HepG2 (cell line): ENCODE measurements around the gene ABCG2. TPM values are rescaled to one million over a fixed set of nuclear protein-coding genes. Genes with fewer than 3 reads are reported as not detected.
A peak's percentile ranks its signal among the peaks of the same experiment; 100 is the strongest.

Experiments used
- CCAR2 ChIP-seq: fragments of 200-400 bp; formaldehyde crosslinking; optimal IDR thresholded peaks from 2 replicates; pipeline ENCODE3; 2018; ENCODE audit warnings: low read depth, mild to moderate bottlenecking, low read length, moderate library complexity
- FOXA3 ChIP-seq: IDR thresholded peaks from 2 replicates; pipeline ENCODE4 v1.6.1; 2016; ENCODE audit warnings: missing genetic modification reagents, missing compliant biosample characterization
- HOXA9 ChIP-seq: sonication (generic); formaldehyde crosslinking; IDR thresholded peaks from 2 replicates; pipeline ENCODE4 v1.8.1; 2022; ENCODE audit warnings: missing genetic modification reagents, mild to moderate bottlenecking, moderate library complexity, borderline replicate concordance
- KAT2B ChIP-seq: fragments of 150-350 bp; IDR thresholded peaks from 2 replicates; pipeline ENCODE4 v1.6.1; 2014; ENCODE audit warnings: low read depth, low read length, borderline replicate concordance
- KDM5A ChIP-seq: fragments of 200-600 bp; sonication (generic); IDR thresholded peaks from 2 replicates; pipeline ENCODE4 v1.7.0; 2018; ENCODE audit warnings: antibody characterized with exemption, mild to moderate bottlenecking, low read length, borderline replicate concordance
- NFYB ChIP-seq: sonication (generic); formaldehyde crosslinking; IDR thresholded peaks from 2 replicates; pipeline ENCODE4 v1.4.0; 2020; ENCODE audit warnings: missing genetic modification reagents
- NR2F2 ChIP-seq: IDR thresholded peaks from 2 replicates; pipeline ENCODE4 v1.6.1; 2012; ENCODE audit warnings: low read depth, inconsistent platforms, borderline replicate concordance
- PAF1 ChIP-seq: IDR thresholded peaks from 2 replicates; pipeline ENCODE4 v1.6.1; 2016; ENCODE audit warnings: missing genetic modification reagents, missing compliant biosample characterization
- RORA ChIP-seq: sonication (generic); formaldehyde crosslinking; IDR thresholded peaks from 2 replicates; pipeline ENCODE4 v1.5.0; 2020; ENCODE audit warnings: mild to moderate bottlenecking, missing genetic modification reagents, moderate library complexity
- SMAD3 ChIP-seq: sonication (generic); formaldehyde crosslinking; IDR thresholded peaks from 2 replicates; pipeline ENCODE4 v1.4.0; 2020; ENCODE audit warnings: missing genetic modification reagents
- TARDBP ChIP-seq: sonication (generic); formaldehyde crosslinking; IDR thresholded peaks from 2 replicates; pipeline ENCODE4 v1.8.0; 2022; ENCODE audit warnings: mild to moderate bottlenecking, missing genetic modification reagents
- U2AF2 ChIP-seq: fragments of 200-400 bp; formaldehyde crosslinking; IDR thresholded peaks from 2 replicates; pipeline ENCODE4 v1.6.1; 2017; ENCODE audit warnings: low read depth, mild to moderate bottlenecking, low read length
- WIZ ChIP-seq: sonication (generic); formaldehyde crosslinking; IDR thresholded peaks from 2 replicates; pipeline ENCODE4 v1.5.1; 2020; ENCODE audit warnings: mild to moderate bottlenecking, missing genetic modification reagents
- ZBTB25 ChIP-seq: IDR thresholded peaks from 2 replicates; pipeline ENCODE4 v1.6.1; 2018; ENCODE audit warnings: missing genetic modification reagents
- ZNF20 ChIP-seq: sonication (generic); formaldehyde crosslinking; IDR thresholded peaks from 2 replicates; pipeline ENCODE4 v1.4.0; 2020; ENCODE audit warnings: mild to moderate bottlenecking, moderate library complexity, missing genetic modification reagents
- ZNF205 ChIP-seq: IDR thresholded peaks from 2 replicates; pipeline ENCODE4 v1.6.1; 2018; ENCODE audit warnings: missing biosample characterization, missing genetic modification reagents
- ZNF335 ChIP-seq: sonication (generic); formaldehyde crosslinking; IDR thresholded peaks from 2 replicates; pipeline ENCODE4 v1.4.0; 2020; ENCODE audit warnings: missing genetic modification reagents
- ZNF552 ChIP-seq: sonication (generic); formaldehyde crosslinking; IDR thresholded peaks from 2 replicates; pipeline ENCODE4 v1.9.0; 2022; ENCODE audit warnings: missing genetic modification reagents, mild to moderate bottlenecking, borderline replicate concordance
- ZNF713 ChIP-seq: sonication (generic); formaldehyde crosslinking; IDR thresholded peaks from 2 replicates; pipeline ENCODE4 v1.4.0; 2020; ENCODE audit warnings: mild to moderate bottlenecking, missing genetic modification reagents
- polyA plus RNA-seq, 8 experiments: library from polyadenylated mRNA; depleted of rRNA in 3 of 8; stranded (reverse) in 7 of 8; unstranded in 1 of 8; fragments of >200 nt; fragmentation: Illumina TruSeq in 4 of 8; extraction: Trizol in 4 of 8; gene quantifications; 2 replicates each; pipeline versions ENCODE4 v1.2.1 to v1.2.3, GENCODE V29; 2011 to 2016; ENCODE audit warnings: low read depth in 4 of 8, missing spikeins in 1 of 8, mixed read lengths in 1 of 8; ENCODE audit not compliant: insufficient read depth in 1 of 8
- total RNA-seq, 5 experiments: library from RNA; depleted of rRNA; stranded (reverse); fragments of >200 nt; fragmentation: Illumina TruSeq; extraction: Trizol; gene quantifications; 2 replicates each; pipeline ENCODE4 v1.2.3, GENCODE V29; 2016; ENCODE audit warnings: low read depth in 1 of 5
- TF ChIP-seq, protein P1 (sequence below): sonication (generic); formaldehyde crosslinking; IDR thresholded peaks from 2 replicates; pipeline ENCODE4 v1.4.0; 2020; ENCODE audit warnings: missing genetic modification reagents, borderline replicate concordance
- TF ChIP-seq, protein P2 (sequence below): conservative IDR thresholded peaks from 2 replicates; pipeline ENCODE4 v1.6.1; 2018; ENCODE audit warnings: missing genetic modification reagents
- TF ChIP-seq, protein P3 (sequence below): IDR thresholded peaks from 2 replicates; pipeline ENCODE4 v1.6.1; 2016
- TF ChIP-seq, protein P4 (sequence below): sonication (generic); formaldehyde crosslinking; IDR thresholded peaks from 2 replicates; pipeline ENCODE4 v1.8.1; 2022; ENCODE audit warnings: mild to moderate bottlenecking, missing genetic modification reagents

The ABCG2 gene
- total and polyA plus RNA-seq, 2 of the 13 experiments (the other 11 are each of a cell fraction or from before 2014, with no cell fraction given), result 10.0 to 15.7 TPM

- peak; percentile 87 for TF ChIP-seq ZBTB25 (CRISPR knock-in tag)
- peak; percentile 92 for TF ChIP-seq SMAD3
- peak; percentile 84; the same call in 1 of the 2 replicates for TF ChIP-seq NR2F2
- no peak for TF ChIP-seq U2AF2
- TF ChIP-seq FOXA3, result peak; percentile 95
- no peak for TF ChIP-seq ZNF552 (CRISPR knock-in tag)
- TF ChIP-seq KAT2B, result peak; percentile 93
- TF ChIP-seq RORA (CRISPR knock-in tag), result no peak
- no peak for TF ChIP-seq ZNF20 (CRISPR knock-in tag)
- TF ChIP-seq PAF1 (CRISPR knock-in tag), result no peak
- peak; percentile 75; the same call in 1 of the 2 replicates for TF ChIP-seq ZNF205 (CRISPR knock-in tag)
- TF ChIP-seq, protein P1, sequence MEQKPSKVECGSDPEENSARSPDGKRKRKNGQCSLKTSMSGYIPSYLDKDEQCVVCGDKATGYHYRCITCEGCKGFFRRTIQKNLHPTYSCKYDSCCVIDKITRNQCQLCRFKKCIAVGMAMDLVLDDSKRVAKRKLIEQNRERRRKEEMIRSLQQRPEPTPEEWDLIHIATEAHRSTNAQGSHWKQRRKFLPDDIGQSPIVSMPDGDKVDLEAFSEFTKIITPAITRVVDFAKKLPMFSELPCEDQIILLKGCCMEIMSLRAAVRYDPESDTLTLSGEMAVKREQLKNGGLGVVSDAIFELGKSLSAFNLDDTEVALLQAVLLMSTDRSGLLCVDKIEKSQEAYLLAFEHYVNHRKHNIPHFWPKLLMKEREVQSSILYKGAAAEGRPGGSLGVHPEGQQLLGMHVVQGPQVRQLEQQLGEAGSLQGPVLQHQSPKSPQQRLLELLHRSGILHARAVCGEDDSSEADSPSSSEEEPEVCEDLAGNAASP, result peak; percentile 86; the same call in 1 of the 2 replicates
- 0 out of 2 replicates have a peak, but pooled peaks have one; percentile 46 for TF ChIP-seq ZNF335
- TF ChIP-seq NFYB, result no peak
- no peak for TF ChIP-seq CCAR2
- no peak for TF ChIP-seq KDM5A
- TF ChIP-seq, protein P2, sequence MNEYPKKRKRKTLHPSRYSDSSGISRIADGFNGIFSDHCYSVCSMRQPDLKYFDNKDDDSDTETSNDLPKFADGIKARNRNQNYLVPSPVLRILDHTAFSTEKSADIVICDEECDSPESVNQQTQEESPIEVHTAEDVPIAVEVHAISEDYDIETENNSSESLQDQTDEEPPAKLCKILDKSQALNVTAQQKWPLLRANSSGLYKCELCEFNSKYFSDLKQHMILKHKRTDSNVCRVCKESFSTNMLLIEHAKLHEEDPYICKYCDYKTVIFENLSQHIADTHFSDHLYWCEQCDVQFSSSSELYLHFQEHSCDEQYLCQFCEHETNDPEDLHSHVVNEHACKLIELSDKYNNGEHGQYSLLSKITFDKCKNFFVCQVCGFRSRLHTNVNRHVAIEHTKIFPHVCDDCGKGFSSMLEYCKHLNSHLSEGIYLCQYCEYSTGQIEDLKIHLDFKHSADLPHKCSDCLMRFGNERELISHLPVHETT (CRISPR knock-in tag), result 0 out of 2 replicates have a peak, but pooled peaks have one; percentile 65
- TF ChIP-seq, protein P3, sequence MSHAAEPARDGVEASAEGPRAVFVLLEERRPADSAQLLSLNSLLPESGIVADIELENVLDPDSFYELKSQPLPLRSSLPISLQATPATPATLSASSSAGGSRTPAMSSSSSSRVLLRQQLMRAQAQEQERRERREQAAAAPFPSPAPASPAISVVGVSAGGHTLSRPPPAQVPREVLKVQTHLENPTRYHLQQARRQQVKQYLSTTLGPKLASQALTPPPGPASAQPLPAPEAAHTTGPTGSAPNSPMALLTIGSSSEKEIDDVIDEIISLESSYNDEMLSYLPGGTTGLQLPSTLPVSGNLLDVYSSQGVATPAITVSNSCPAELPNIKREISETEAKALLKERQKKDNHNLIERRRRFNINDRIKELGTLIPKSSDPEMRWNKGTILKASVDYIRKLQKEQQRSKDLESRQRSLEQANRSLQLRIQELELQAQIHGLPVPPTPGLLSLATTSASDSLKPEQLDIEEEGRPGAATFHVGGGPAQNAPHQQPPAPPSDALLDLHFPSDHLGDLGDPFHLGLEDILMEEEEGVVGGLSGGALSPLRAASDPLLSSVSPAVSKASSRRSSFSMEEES (CRISPR knock-in tag), result no peak
- no peak for TF ChIP-seq ZNF713 (CRISPR knock-in tag)
- TF ChIP-seq, protein P4, sequence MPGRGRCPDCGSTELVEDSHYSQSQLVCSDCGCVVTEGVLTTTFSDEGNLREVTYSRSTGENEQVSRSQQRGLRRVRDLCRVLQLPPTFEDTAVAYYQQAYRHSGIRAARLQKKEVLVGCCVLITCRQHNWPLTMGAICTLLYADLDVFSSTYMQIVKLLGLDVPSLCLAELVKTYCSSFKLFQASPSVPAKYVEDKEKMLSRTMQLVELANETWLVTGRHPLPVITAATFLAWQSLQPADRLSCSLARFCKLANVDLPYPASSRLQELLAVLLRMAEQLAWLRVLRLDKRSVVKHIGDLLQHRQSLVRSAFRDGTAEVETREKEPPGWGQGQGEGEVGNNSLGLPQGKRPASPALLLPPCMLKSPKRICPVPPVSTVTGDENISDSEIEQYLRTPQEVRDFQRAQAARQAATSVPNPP (CRISPR knock-in tag), result no peak
- no peak for TF ChIP-seq WIZ
- no peak for TF ChIP-seq HOXA9
- TF ChIP-seq TARDBP (CRISPR knock-in tag), result peak; percentile 44; the same call in 1 of the 2 replicates
Measured at GRCh38 chr4:88109123-88109881, 49.1 kb downstream of the ABCG2 start (continued).
